ENCODE results near the gene PCSK6. TPM values are rescaled to one million over a fixed set of nuclear protein-coding genes. Genes with fewer than 3 reads are reported as not detected.

The PCSK6 gene
- total RNA-seq, 1 donor from 2014 or later = 1.9 TPM

GRCh38 chr15:101481381-101481705 lies 8.2 kb downstream of the PCSK6 start:
- Mint-ChIP-seq H3K27me3 (ENCODE audit: low read depth) (peaks cover 15% of the 10 kb centered on the region), H3K4me1 (ENCODE audit: low read depth) (no peaks in the 10 kb centered on the region), H3K36me3 (ENCODE audit: low read depth) (no peaks in the 10 kb centered on the region), H3K9me3 (no peaks in the 10 kb centered on the region), H3K27ac (no peak overlapping the region), H3K4me3 (ENCODE audit: low read depth) (no peak overlapping the region)
- DNase-seq (ENCODE audit: low spot score) = no peak
- intact Hi-C loops (cut with micrococcal nuclease) = no loop called here

GRCh38 chr15:101480613-101481380 lies 8.7 kb downstream of the PCSK6 start:
- no peak overlapping the region for H3K4me3 Mint-ChIP-seq (ENCODE audit: low read depth)

GRCh38 chr15:101479851-101480612 lies 9.5 kb downstream of the PCSK6 start:
- no peak overlapping the region for H3K4me3 Mint-ChIP-seq (ENCODE audit: low read depth)
- no peaks in the 10 kb centered on the region for H3K9me3 Mint-ChIP-seq
- no peak for DNase-seq (ENCODE audit: low spot score)
- peaks cover 11% of the 10 kb centered on the region for H3K27me3 Mint-ChIP-seq (ENCODE audit: low read depth)
- no peaks in the 10 kb centered on the region for H3K4me1 Mint-ChIP-seq (ENCODE audit: low read depth)
- intact Hi-C loops (cut with micrococcal nuclease) = no loop called here
- H3K36me3 Mint-ChIP-seq (ENCODE audit: low read depth) = no peaks in the 10 kb centered on the region
- no peak overlapping the region for H3K27ac Mint-ChIP-seq

More at GRCh38 chr15:101480613-101481380, 8.7 kb downstream of the PCSK6 start:
- H3K27ac Mint-ChIP-seq = no peak overlapping the region
- intact Hi-C loops (cut with micrococcal nuclease) = no loop called here
- no peaks in the 10 kb centered on the region for H3K9me3 Mint-ChIP-seq
- no peaks in the 10 kb centered on the region for H3K36me3 Mint-ChIP-seq (ENCODE audit: low read depth)
- H3K27me3 Mint-ChIP-seq (ENCODE audit: low read depth) = peaks cover 12% of the 10 kb centered on the region
- no peaks in the 10 kb centered on the region for H3K4me1 Mint-ChIP-seq (ENCODE audit: low read depth)
- DNase-seq (ENCODE audit: low spot score) = no peak

GRCh38 chr15:101479342-101479845 lies 10.1 kb downstream of the PCSK6 start:
- Mint-ChIP-seq H3K36me3 (ENCODE audit: low read depth) (no peaks in the 10 kb centered on the region), H3K27ac (no peak overlapping the region), H3K4me3 (ENCODE audit: low read depth) (no peak overlapping the region), H3K27me3 (ENCODE audit: low read depth) (peaks cover 12% of the 10 kb centered on the region), H3K9me3 (no peaks in the 10 kb centered on the region), H3K4me1 (ENCODE audit: low read depth) (no peaks in the 10 kb centered on the region)
- intact Hi-C loops (cut with micrococcal nuclease) = no loop called here
- DNase-seq (ENCODE audit: low spot score) = no peak

GRCh38 chr15:101478701-101479341 lies 10.7 kb downstream of the PCSK6 start:
- Mint-ChIP-seq H3K4me3 (ENCODE audit: low read depth) (no peak overlapping the region), H3K36me3 (ENCODE audit: low read depth) (no peaks in the 10 kb centered on the region), H3K27me3 (ENCODE audit: low read depth) (peaks cover 10% of the 10 kb centered on the region), H3K27ac (no peak overlapping the region), H3K4me1 (ENCODE audit: low read depth) (no peaks in the 10 kb centered on the region), H3K9me3 (no peaks in the 10 kb centered on the region)
- no peak for DNase-seq (ENCODE audit: low spot score)
- intact Hi-C loops (cut with micrococcal nuclease) = no loop called here

GRCh38 chr15:101477851-101478362 lies 11.6 kb downstream of the PCSK6 start:
- peaks cover 10% of the 10 kb centered on the region for H3K27me3 Mint-ChIP-seq (ENCODE audit: low read depth)
- no peaks in the 10 kb centered on the region for H3K9me3 Mint-ChIP-seq

GRCh38 chr15:101476756-101477155 lies 12.8 kb downstream of the PCSK6 start:
- peaks cover 10% of the 10 kb centered on the region for H3K27me3 Mint-ChIP-seq (ENCODE audit: low read depth)
- no peak overlapping the region for H3K4me3 Mint-ChIP-seq (ENCODE audit: low read depth)
- intact Hi-C loops (cut with micrococcal nuclease) = no loop called here
- no peaks in the 10 kb centered on the region for H3K36me3 Mint-ChIP-seq (ENCODE audit: low read depth)
- no peaks in the 10 kb centered on the region for H3K4me1 Mint-ChIP-seq (ENCODE audit: low read depth)
- no peak for DNase-seq (ENCODE audit: low spot score)
- no peak overlapping the region for H3K27ac Mint-ChIP-seq
- H3K9me3 Mint-ChIP-seq = no peaks in the 10 kb centered on the region

More at GRCh38 chr15:101477851-101478362, 11.6 kb downstream of the PCSK6 start:
- intact Hi-C loops (cut with micrococcal nuclease) = no loop called here
- no peak for DNase-seq (ENCODE audit: low spot score)
- no peak overlapping the region for H3K27ac Mint-ChIP-seq
- no peak overlapping the region for H3K4me3 Mint-ChIP-seq (ENCODE audit: low read depth)
- H3K36me3 Mint-ChIP-seq (ENCODE audit: low read depth) = no peaks in the 10 kb centered on the region
- no peaks in the 10 kb centered on the region for H3K4me1 Mint-ChIP-seq (ENCODE audit: low read depth)

GRCh38 chr15:101474983-101475382 lies 14.5 kb downstream of the PCSK6 start:
- Mint-ChIP-seq H3K27ac (no peak overlapping the region), H3K27me3 (ENCODE audit: low read depth) (peaks cover 18% of the 10 kb centered on the region), H3K36me3 (ENCODE audit: low read depth) (no peaks in the 10 kb centered on the region), H3K4me3 (ENCODE audit: low read depth) (no peak overlapping the region), H3K9me3 (no peaks in the 10 kb centered on the region), H3K4me1 (ENCODE audit: low read depth) (no peaks in the 10 kb centered on the region)
- intact Hi-C loops (cut with micrococcal nuclease) = no loop called here
- no peak for DNase-seq (ENCODE audit: low spot score)

GRCh38 chr15:101474233-101474632 lies 15.3 kb downstream of the PCSK6 start:
- intact Hi-C loops (cut with micrococcal nuclease) = no loop called here
- H3K36me3 Mint-ChIP-seq (ENCODE audit: low read depth) = no peaks in the 10 kb centered on the region
- DNase-seq (ENCODE audit: low spot score) = no peak
- H3K4me3 Mint-ChIP-seq (ENCODE audit: low read depth) = no peak overlapping the region
- H3K27me3 Mint-ChIP-seq (ENCODE audit: low read depth) = peaks cover 20% of the 10 kb centered on the region
- no peaks in the 10 kb centered on the region for H3K4me1 Mint-ChIP-seq (ENCODE audit: low read depth)
- H3K27ac Mint-ChIP-seq = no peak overlapping the region
- no peaks in the 10 kb centered on the region for H3K9me3 Mint-ChIP-seq

- Mint-ChIP-seq H3K27me3 (ENCODE audit: low read depth) (peaks cover 23% of the 10 kb centered on the region), H3K27ac (no peak overlapping the region), H3K4me1 (ENCODE audit: low read depth) (no peaks in the 10 kb centered on the region), H3K9me3 (no peaks in the 10 kb centered on the region), H3K36me3 (ENCODE audit: low read depth) (no peaks in the 10 kb centered on the region), H3K4me3 (ENCODE audit: low read depth) (no peak overlapping the region)
- intact Hi-C loops (cut with micrococcal nuclease) = no loop called here
- no peak for DNase-seq (ENCODE audit: low spot score)
These were observed 17.5 kb downstream of the PCSK6 start for GRCh38 chr15:101472033-101472432.

GRCh38 chr15:101470548-101471239 lies 18.8 kb downstream of the PCSK6 start:
- no peak for DNase-seq (ENCODE audit: low spot score)
- intact Hi-C loops (cut with micrococcal nuclease) = no loop called here
- Mint-ChIP-seq H3K36me3 (ENCODE audit: low read depth) (no peaks in the 10 kb centered on the region), H3K4me1 (ENCODE audit: low read depth) (no peaks in the 10 kb centered on the region), H3K27ac (no peak overlapping the region), H3K9me3 (peaks cover 5% of the 10 kb centered on the region), H3K27me3 (ENCODE audit: low read depth) (peaks cover 22% of the 10 kb centered on the region), H3K4me3 (ENCODE audit: low read depth) (no peak overlapping the region)

GRCh38 chr15:101469520-101470288 lies 19.8 kb downstream of the PCSK6 start:
- no peak for DNase-seq (ENCODE audit: low spot score)
- Mint-ChIP-seq H3K4me3 (ENCODE audit: low read depth) (no peak overlapping the region), H3K4me1 (ENCODE audit: low read depth) (no peaks in the 10 kb centered on the region), H3K9me3 (peaks cover 9% of the 10 kb centered on the region), H3K27ac (no peak overlapping the region), H3K27me3 (ENCODE audit: low read depth) (peaks cover 17% of the 10 kb centered on the region), H3K36me3 (ENCODE audit: low read depth) (no peaks in the 10 kb centered on the region)
- intact Hi-C loops (cut with micrococcal nuclease) = no loop called here
